OCI-LY1 (cell line): ENCODE measurements around the gene ATP11B.

ENCODE experiments used
- H2AFZ ChIP-seq: fragments of 200-600 bp; sonication (generic), shearing (Covaris generic); 2 replicates; pipeline ENCODE4 v1.6.0; 2014; ENCODE audit warnings: antibody characterized with exemption, mild to moderate bottlenecking, low read length
- H3F3A ChIP-seq: fragments of 200-600 bp; sonication (generic), shearing (Covaris generic); 2 replicates; pipeline ENCODE4 v1.6.0; 2014; ENCODE audit warnings: mild to moderate bottlenecking, antibody characterized with exemption, low read length, moderate library complexity; ENCODE audit not compliant: insufficient read depth
- H3K27ac ChIP-seq: fragments of 200-600 bp; sonication (generic); 2 replicates; pipeline ENCODE4 v1.5.1; 2014; ENCODE audit warnings: low read length, mixed run types, mild to moderate bottlenecking, low read depth; ENCODE audit not compliant: poor library complexity, severe bottlenecking
- H3K27me3 ChIP-seq: fragments of 200-600 bp; sonication (generic); 2 replicates; pipeline ENCODE4 v1.6.0; 2014; ENCODE audit warnings: antibody characterized with exemption, mild to moderate bottlenecking, low read length, moderate library complexity; ENCODE audit not compliant: insufficient read depth
- H3K36me3 ChIP-seq: fragments of 200-600 bp; sonication (generic); 2 replicates; pipeline ENCODE4 v1.6.1; 2014; ENCODE audit warnings: mild to moderate bottlenecking, antibody characterized with exemption, low read length, moderate library complexity, mixed read lengths; ENCODE audit not compliant: insufficient read depth
- H3K4me1 ChIP-seq: fragments of 200-600 bp; sonication (generic); 2 replicates; pipeline ENCODE4 v1.5.1; 2014; ENCODE audit warnings: mild to moderate bottlenecking, low read length, moderate library complexity; ENCODE audit not compliant: insufficient read depth, severe bottlenecking
- H3K4me2 ChIP-seq: fragments of 200-600 bp; sonication (generic), shearing (Covaris generic); 2 replicates; pipeline ENCODE4 v1.6.1; 2014; ENCODE audit warnings: low read length
- H3K4me3 ChIP-seq: fragments of 200-600 bp; sonication (generic); 2 replicates; pipeline ENCODE4 v1.5.1; 2014; ENCODE audit warnings: low read length, low read depth, mild to moderate bottlenecking, mixed read lengths; ENCODE audit not compliant: poor library complexity, severe bottlenecking
- H3K79me2 ChIP-seq: fragments of 200-600 bp; shearing (Covaris generic); 2 replicates; pipeline ENCODE4 v1.6.1; 2016; ENCODE audit warnings: mixed run types, low read length, mixed read lengths; ENCODE audit not compliant: insufficient read depth
- H3K9ac ChIP-seq: fragments of 200-600 bp; sonication (generic), shearing (Covaris generic); 2 replicates; pipeline ENCODE4 v1.6.1; 2014; ENCODE audit warnings: mild to moderate bottlenecking, low read length, mixed read lengths
- H3K9me2 ChIP-seq: fragments of 200-600 bp; sonication (generic), shearing (Covaris generic); 2 replicates; pipeline ENCODE4 v1.6.1; 2014; ENCODE audit warnings: low read depth, mild to moderate bottlenecking, low read length, mixed read lengths
- H3K9me3 ChIP-seq: fragments of 200-600 bp; shearing (Covaris generic); 2 replicates; pipeline ENCODE4 v1.6.1; 2014; ENCODE audit warnings: low read length, mixed read lengths
- H4K20me1 ChIP-seq: fragments of 200-600 bp; sonication (generic), shearing (Covaris generic); 2 replicates; pipeline ENCODE4 v1.6.0; 2016; ENCODE audit warnings: mild to moderate bottlenecking, low read length; ENCODE audit not compliant: insufficient read depth
- CTCF ChIP-seq: fragments of 200-600 bp; sonication (generic), shearing (Covaris generic); IDR thresholded peaks from 2 replicates; pipeline ENCODE4 v1.5.1; 2017; ENCODE audit warnings: mild to moderate bottlenecking, antibody characterized with exemption, low read length, moderate library complexity, mixed read lengths
- EZH2 ChIP-seq: fragments of 200-600 bp; sonication (generic), shearing (Covaris generic); IDR thresholded peaks from 2 replicates; pipeline ENCODE4 v1.8.0; 2017; ENCODE audit warnings: borderline replicate concordance, mixed run types, mild to moderate bottlenecking, antibody characterized with exemption, low read length, moderate library complexity, mixed read lengths

ATP11B gene

GRCh38 chr3:182784542-182784941 is 8.8 kb upstream of the ATP11B start:
- H2AFZ ChIP-seq = no peak overlapping the region
- TF ChIP-seq EZH2 (no peak), CTCF (no peak)

GRCh38 chr3:182785142-182785541 is 8.2 kb upstream of the ATP11B start:
- TF ChIP-seq EZH2 (no peak), CTCF (no peak)
- Histone ChIP-seq H3K4me2 (no peak overlapping the region), H4K20me1 (no peaks in the 10 kb centered on the region), H2AFZ (no peak overlapping the region), H3K9me3 (no peaks in the 10 kb centered on the region), H3K4me3 (no peak overlapping the region), H3K9ac (no peak overlapping the region), H3F3A (no peaks in the 10 kb centered on the region), H3K27me3 (no peaks in the 10 kb centered on the region), H3K36me3 (no peaks in the 10 kb centered on the region), H3K27ac (no peak overlapping the region), H3K79me2 (no peaks in the 10 kb centered on the region), H3K4me1 (peaks cover 11% of the 10 kb centered on the region), H3K9me2 (no peaks in the 10 kb centered on the region)

More at GRCh38 chr3:182784542-182784941, 8.8 kb upstream of the ATP11B start:
- Histone ChIP-seq H3K9me2 (no peaks in the 10 kb centered on the region), H3K4me2 (no peak overlapping the region), H3K27ac (no peak overlapping the region), H3K4me1 (peaks cover 10% of the 10 kb centered on the region), H3K9ac (no peak overlapping the region), H3K27me3 (no peaks in the 10 kb centered on the region), H3F3A (no peaks in the 10 kb centered on the region), H3K4me3 (no peak overlapping the region), H3K79me2 (no peaks in the 10 kb centered on the region), H3K9me3 (no peaks in the 10 kb centered on the region), H3K36me3 (no peaks in the 10 kb centered on the region), H4K20me1 (no peaks in the 10 kb centered on the region)

- Histone ChIP-seq H3K4me1 (peaks cover 11% of the 10 kb centered on the region), H3K79me2 (no peaks in the 10 kb centered on the region), H3K27me3 (no peaks in the 10 kb centered on the region), H4K20me1 (no peaks in the 10 kb centered on the region), H3K9me2 (no peaks in the 10 kb centered on the region), H3F3A (no peaks in the 10 kb centered on the region), H3K36me3 (no peaks in the 10 kb centered on the region), H3K9ac (no peak overlapping the region), H3K27ac (no peak overlapping the region), H3K4me3 (no peak overlapping the region), H3K9me3 (no peaks in the 10 kb centered on the region), H2AFZ (no peak overlapping the region), H3K4me2 (no peak overlapping the region)
- TF ChIP-seq CTCF = no peak
- TF ChIP-seq EZH2 = no peak
Measured at GRCh38 chr3:182785756-182786155, 7.5 kb upstream of the ATP11B start.
